ENCODE measurements around the gene IMMP2L. TPM values are rescaled to one million over a fixed set of nuclear protein-coding genes. Genes with fewer than 3 reads are reported as not detected.

Gene IMMP2L
- total and polyA plus RNA-seq, 3 experiments from 2014 or later, result 13.7 to 23.5 (median 18.0) TPM

- Histone ChIP-seq H3K36me3 (ENCODE audit: insufficient read depth, low read length) (no peaks in the 10 kb centered on the region), H3K4me3 (ENCODE audit: low read length) (no peak overlapping the region), H3K4me1 (ENCODE audit: insufficient read depth, low read length) (no peaks in the 10 kb centered on the region), H3K27me3 (ENCODE audit: insufficient read depth, low read length, poor library complexity, severe bottlenecking) (no peaks in the 10 kb centered on the region), H3K27ac (ENCODE audit: low read depth, low read length) (no peak overlapping the region), H3K9me3 (ENCODE audit: low read length) (no peaks in the 10 kb centered on the region)
- no peak overlapping the region for H3K4me3 Mint-ChIP-seq
- ChIA-PET CTCF (no interaction called here), POLR2A (no interaction called here)
- no peak overlapping the region for H3K27ac Mint-ChIP-seq
- H3K27me3 Mint-ChIP-seq, result no peaks in the 10 kb centered on the region
- DNase-seq, result no peak
- no peaks in the 10 kb centered on the region for H3K9me3 Mint-ChIP-seq
- H3K36me3 Mint-ChIP-seq, result peaks cover 0 to 15% (median 0%) of the 10 kb centered on the region in 3 donors
- peaks cover 5 to 6% (median 6%) of the 10 kb centered on the region in 3 donors for H3K4me1 Mint-ChIP-seq
These were observed 332.4 kb downstream of the IMMP2L start for GRCh38 chr7:111229916-111230315.

GRCh38 chr7:111229181-111229740 lies 333.0 kb downstream of the IMMP2L start:
- H3K36me3 Mint-ChIP-seq, result peaks cover 0 to 11% (median 0%) of the 10 kb centered on the region in 3 donors
- Histone ChIP-seq H3K27ac (ENCODE audit: low read depth, low read length) (no peak overlapping the region), H3K4me1 (ENCODE audit: insufficient read depth, low read length) (no peaks in the 10 kb centered on the region), H3K4me3 (ENCODE audit: low read length) (no peak overlapping the region), H3K36me3 (ENCODE audit: insufficient read depth, low read length) (no peaks in the 10 kb centered on the region), H3K9me3 (ENCODE audit: low read length) (no peaks in the 10 kb centered on the region), H3K27me3 (ENCODE audit: insufficient read depth, low read length, poor library complexity, severe bottlenecking) (no peaks in the 10 kb centered on the region)
- no peaks in the 10 kb centered on the region for H3K27me3 Mint-ChIP-seq
- no peak overlapping the region for H3K4me3 Mint-ChIP-seq
- H3K27ac Mint-ChIP-seq, result no peak overlapping the region
- DNase-seq, result no peak
- CTCF ChIA-PET, result no interaction called here
- H3K9me3 Mint-ChIP-seq, result no peaks in the 10 kb centered on the region
- POLR2A ChIA-PET, result no interaction called here
- peaks cover 5 to 6% (median 6%) of the 10 kb centered on the region in 3 donors for H3K4me1 Mint-ChIP-seq

GRCh38 chr7:111228437-111228836 lies 333.9 kb downstream of the IMMP2L start:
- Histone ChIP-seq H3K27me3 (ENCODE audit: insufficient read depth, low read length, poor library complexity, severe bottlenecking) (no peaks in the 10 kb centered on the region), H3K4me1 (ENCODE audit: insufficient read depth, low read length) (no peaks in the 10 kb centered on the region), H3K4me3 (ENCODE audit: low read length) (no peak overlapping the region), H3K36me3 (ENCODE audit: insufficient read depth, low read length) (no peaks in the 10 kb centered on the region), H3K27ac (ENCODE audit: low read depth, low read length) (no peak overlapping the region), H3K9me3 (ENCODE audit: low read length) (no peaks in the 10 kb centered on the region)
- POLR2A ChIA-PET, result no interaction called here
- peaks cover 0 to 8% (median 0%) of the 10 kb centered on the region in 3 donors for H3K36me3 Mint-ChIP-seq
- H3K27me3 Mint-ChIP-seq, result no peaks in the 10 kb centered on the region
- no peak for DNase-seq
- no peak overlapping the region for H3K27ac Mint-ChIP-seq
- CTCF ChIA-PET, result no interaction called here
- H3K4me3 Mint-ChIP-seq, result no peak overlapping the region
- peaks cover 5 to 6% (median 6%) of the 10 kb centered on the region in 3 donors for H3K4me1 Mint-ChIP-seq
- H3K9me3 Mint-ChIP-seq, result no peaks in the 10 kb centered on the region

- DNase-seq, result no peak
- Histone ChIP-seq H3K36me3 (ENCODE audit: insufficient read depth, low read length) (no peaks in the 10 kb centered on the region), H3K9me3 (ENCODE audit: low read length) (no peaks in the 10 kb centered on the region), H3K4me3 (ENCODE audit: low read length) (no peak overlapping the region), H3K27ac (ENCODE audit: low read depth, low read length) (no peak overlapping the region), H3K4me1 (ENCODE audit: insufficient read depth, low read length) (no peaks in the 10 kb centered on the region), H3K27me3 (ENCODE audit: insufficient read depth, low read length, poor library complexity, severe bottlenecking) (no peaks in the 10 kb centered on the region)
- Mint-ChIP-seq H3K27ac (no peak overlapping the region), H3K4me1 (no peaks in the 10 kb centered on the region), H3K27me3 (no peaks in the 10 kb centered on the region), H3K36me3 (peaks cover 0 to 8% (median 0%) of the 10 kb centered on the region in 3 donors), H3K4me3 (no peak overlapping the region), H3K9me3 (no peaks in the 10 kb centered on the region)
- CTCF ChIA-PET, result no interaction called here
- POLR2A ChIA-PET, result no interaction called here
These were observed 335.5 kb downstream of the IMMP2L start for GRCh38 chr7:111226800-111227199.

GRCh38 chr7:111224354-111225231 lies 337.7 kb downstream of the IMMP2L start:
- ChIA-PET POLR2A (no interaction called here), CTCF (no interaction called here)
- H3K4me3 ChIP-seq (ENCODE audit: low read length), result no peak overlapping the region
- H3K36me3 ChIP-seq (ENCODE audit: insufficient read depth, low read length), result no peaks in the 10 kb centered on the region
- no peaks in the 10 kb centered on the region for H3K27me3 ChIP-seq (ENCODE audit: insufficient read depth, low read length, poor library complexity, severe bottlenecking)
- Mint-ChIP-seq H3K9me3 (no peaks in the 10 kb centered on the region), H3K27me3 (no peaks in the 10 kb centered on the region), H3K36me3 (peaks cover 0 to 3% (median 2%) of the 10 kb centered on the region in 3 donors), H3K4me3 (no peak overlapping the region), H3K27ac (no peak overlapping the region), H3K4me1 (no peaks in the 10 kb centered on the region)
- H3K9me3 ChIP-seq (ENCODE audit: low read length), result no peaks in the 10 kb centered on the region
- H3K4me1 ChIP-seq (ENCODE audit: insufficient read depth, low read length), result no peaks in the 10 kb centered on the region
- H3K27ac ChIP-seq (ENCODE audit: low read depth, low read length), result no peak overlapping the region
- DNase-seq, result no peak

- peaks cover 0 to 3% (median 0%) of the 10 kb centered on the region in 3 donors for H3K36me3 Mint-ChIP-seq
- no peak for DNase-seq
- Histone ChIP-seq H3K27ac (ENCODE audit: low read depth, low read length) (peak overlapping the region; percentile 45), H3K4me1 (ENCODE audit: insufficient read depth, low read length) (no peaks in the 10 kb centered on the region), H3K9me3 (ENCODE audit: low read length) (no peaks in the 10 kb centered on the region), H3K4me3 (ENCODE audit: low read length) (no peak overlapping the region), H3K36me3 (ENCODE audit: insufficient read depth, low read length) (no peaks in the 10 kb centered on the region), H3K27me3 (ENCODE audit: insufficient read depth, low read length, poor library complexity, severe bottlenecking) (no peaks in the 10 kb centered on the region)
- no peaks in the 10 kb centered on the region for H3K27me3 Mint-ChIP-seq
- CTCF ChIA-PET, result no interaction called here
- H3K4me1 Mint-ChIP-seq, result no peaks in the 10 kb centered on the region
- H3K27ac Mint-ChIP-seq, result no peak overlapping the region
- no peaks in the 10 kb centered on the region for H3K9me3 Mint-ChIP-seq
- H3K4me3 Mint-ChIP-seq, result no peak overlapping the region
- POLR2A ChIA-PET, result no interaction called here
These were observed 338.5 kb downstream of the IMMP2L start for GRCh38 chr7:111223802-111224253.

- no peak for DNase-seq
- Histone ChIP-seq H3K27ac (ENCODE audit: low read depth, low read length) (no peak overlapping the region), H3K27me3 (ENCODE audit: insufficient read depth, low read length, poor library complexity, severe bottlenecking) (no peaks in the 10 kb centered on the region), H3K9me3 (ENCODE audit: low read length) (no peaks in the 10 kb centered on the region), H3K36me3 (ENCODE audit: insufficient read depth, low read length) (no peaks in the 10 kb centered on the region), H3K4me3 (ENCODE audit: low read length) (no peak overlapping the region), H3K4me1 (ENCODE audit: insufficient read depth, low read length) (no peaks in the 10 kb centered on the region)
- no peaks in the 10 kb centered on the region for H3K27me3 Mint-ChIP-seq
- no peaks in the 10 kb centered on the region for H3K4me1 Mint-ChIP-seq
- peaks cover 5 to 13% (median 9%) of the 10 kb centered on the region in 3 donors for H3K36me3 Mint-ChIP-seq
- H3K4me3 Mint-ChIP-seq, result no peak overlapping the region
- no peaks in the 10 kb centered on the region for H3K9me3 Mint-ChIP-seq
- POLR2A ChIA-PET, result no interaction called here
- no peak overlapping the region for H3K27ac Mint-ChIP-seq
- CTCF ChIA-PET, result no interaction called here
These were observed 346.7 kb downstream of the IMMP2L start for GRCh38 chr7:111215550-111215949.

GRCh38 chr7:111212857-111213523 lies 349.3 kb downstream of the IMMP2L start:
- Mint-ChIP-seq H3K4me3 (no peak overlapping the region), H3K27me3 (no peaks in the 10 kb centered on the region), H3K27ac (no peak overlapping the region), H3K9me3 (no peaks in the 10 kb centered on the region), H3K4me1 (no peaks in the 10 kb centered on the region), H3K36me3 (peaks cover 8 to 18% (median 16%) of the 10 kb centered on the region in 3 donors)
- DNase-seq, result no peak
- H3K36me3 ChIP-seq (ENCODE audit: insufficient read depth, low read length), result no peaks in the 10 kb centered on the region
- H3K4me3 ChIP-seq (ENCODE audit: low read length), result no peak overlapping the region
- no peaks in the 10 kb centered on the region for H3K9me3 ChIP-seq (ENCODE audit: low read length)
- H3K27me3 ChIP-seq (ENCODE audit: insufficient read depth, low read length, poor library complexity, severe bottlenecking), result no peaks in the 10 kb centered on the region
- no peaks in the 10 kb centered on the region for H3K4me1 ChIP-seq (ENCODE audit: insufficient read depth, low read length)
- ChIA-PET CTCF (no interaction called here), POLR2A (no interaction called here)
- H3K27ac ChIP-seq (ENCODE audit: low read depth, low read length), result no peak overlapping the region
